K562 (cell line): Measurements from ENCODE around the gene RTL1. TPM values are rescaled to one million over a fixed set of nuclear protein-coding genes. Genes with fewer than 3 reads are reported as not detected.

Experiments
- AFF4 ChIP-seq: sonication (generic); formaldehyde crosslinking; IDR thresholded peaks from 2 replicates; pipeline ENCODE4 v1.8.0; 2023; ENCODE audit warnings: mild to moderate bottlenecking, missing genetic modification reagents
- CAMTA2 ChIP-seq: fragments of 250-450 bp; sonication (Bioruptor Pico); conservative IDR thresholded peaks from 2 replicates; pipeline ENCODE4 v1.5.1; 2022
- CREB1 ChIP-seq, 2 experiments: sonication (generic) in 1 of 2; formaldehyde crosslinking in 1 of 2; IDR thresholded peaks; 2 replicates each; pipeline versions ENCODE4 v1.6.1 to v1.8.0; 2012 to 2022; ENCODE audit warnings: inconsistent platforms in 1 of 2, mild to moderate bottlenecking in 1 of 2, missing genetic modification reagents in 1 of 2, moderate library complexity in 1 of 2
- FOXK1 ChIP-seq: sonication (generic); formaldehyde crosslinking; IDR thresholded peaks from 2 replicates; pipeline ENCODE4 v1.8.0; 2022; ENCODE audit warnings: missing genetic modification reagents, mild to moderate bottlenecking, borderline replicate concordance
- HDAC2 ChIP-seq: fragments of 450-650 bp; IDR thresholded peaks from 2 replicates; pipeline ENCODE4 v1.6.1; 2016; ENCODE audit warnings: mild to moderate bottlenecking
- HMGN3 ChIP-seq: IDR thresholded peaks from 2 replicates; pipeline ENCODE4 v1.6.1; 2011; ENCODE audit warnings: borderline replicate concordance, low read depth, mild to moderate bottlenecking, mixed read lengths, low read length; ENCODE audit not compliant: insufficient read length; ENCODE audit errors: extremely low read depth
- IRF2 ChIP-seq: sonication (generic); formaldehyde crosslinking; IDR thresholded peaks from 2 replicates; pipeline ENCODE4 v1.8.1; 2022; ENCODE audit warnings: mild to moderate bottlenecking, missing genetic modification reagents
- MEF2A ChIP-seq: IDR thresholded peaks from 2 replicates; pipeline ENCODE4 v1.6.1; 2011; ENCODE audit warnings: low read depth, mild to moderate bottlenecking, low read length, moderate library complexity; ENCODE audit not compliant: control insufficient read depth
- MNT ChIP-seq, 2 experiments: fragments of 450-650 bp; conservative IDR thresholded peaks; 2 replicates each; pipeline ENCODE4 v1.6.1; 2017; ENCODE audit warnings: mild to moderate bottlenecking in 2 of 2, moderate library complexity in 2 of 2
- NR2C1 ChIP-seq, 2 experiments: fragments of 450-650 bp; IDR thresholded peaks; 2 replicates each; pipeline ENCODE4 v1.6.1; 2017; ENCODE audit warnings: mild to moderate bottlenecking in 2 of 2, antibody characterized with exemption in 1 of 2, inconsistent platforms in 1 of 2, missing compliant biosample characterization in 1 of 2, missing genetic modification characterization in 1 of 2
- POLR3A ChIP-seq: IDR thresholded peaks from 2 replicates; pipeline ENCODE4 v1.6.1; 2011; ENCODE audit warnings: borderline replicate concordance, mild to moderate bottlenecking, moderate library complexity; ENCODE audit not compliant: insufficient read length, insufficient read depth; ENCODE audit errors: extremely low read depth
- RB1 ChIP-seq: fragments of 450-650 bp; IDR thresholded peaks from 2 replicates; pipeline ENCODE4 v1.6.1; 2017; ENCODE audit warnings: low read depth, mild to moderate bottlenecking
- SAFB2 ChIP-seq: fragments of 200-400 bp; formaldehyde crosslinking; IDR thresholded peaks from 2 replicates; pipeline ENCODE4 v1.6.1; 2018; ENCODE audit warnings: borderline replicate concordance, low read length, low read depth, moderate library complexity; ENCODE audit not compliant: severe bottlenecking
- SIN3B ChIP-seq: fragments of 450-650 bp; IDR thresholded peaks from 2 replicates; pipeline ENCODE4 v1.6.1; 2017; ENCODE audit warnings: low read depth, mild to moderate bottlenecking, moderate library complexity
- TAF7 ChIP-seq: fragments of 450-650 bp; IDR thresholded peaks from 2 replicates; pipeline ENCODE4 v1.6.1; 2016; ENCODE audit warnings: missing genetic modification characterization, missing compliant biosample characterization
- ZFPM2 ChIP-seq: fragments of 250-450 bp; sonication (Bioruptor Pico); IDR thresholded peaks from 2 replicates; pipeline ENCODE4 v1.5.1; 2022; ENCODE audit warnings: mild to moderate bottlenecking
- ZNF282 ChIP-seq: sonication (generic); formaldehyde crosslinking; IDR thresholded peaks from 2 replicates; pipeline ENCODE4 v1.8.1; 2023; ENCODE audit warnings: missing genetic modification reagents
- ZNF707 ChIP-seq: fragments of 250-450 bp; sonication (Bioruptor Pico); conservative IDR thresholded peaks from 2 replicates; pipeline ENCODE4 v1.8.0; 2022; ENCODE audit warnings: inconsistent platforms, mild to moderate bottlenecking, moderate library complexity
- ZNF717 ChIP-seq: fragments of 250-450 bp; sonication (Bioruptor Pico); IDR thresholded peaks from 2 replicates; pipeline ENCODE4 v1.5.0; 2021
- ZNF766 ChIP-seq: fragments of 200-800 bp; sonication (Bioruptor generic); conservative IDR thresholded peaks from 2 replicates; pipeline ENCODE4 v1.6.1; 2016; ENCODE audit warnings: missing genetic modification characterization, missing compliant biosample characterization
- polyA plus RNA-seq, 8 experiments: library from polyadenylated mRNA; depleted of rRNA in 4 of 8; stranded (reverse) in 5 of 8; unstranded in 3 of 8; fragments of >200 nt; fragmentation: Nextera tagmentation in 2 of 8; fragmentation: Illumina TruSeq in 1 of 8; extraction: Ambion mirVana in 2 of 8; extraction: Trizol in 1 of 8; gene quantifications; 2 replicates each; pipeline versions ENCODE4 v1.2.1 to v1.2.3, GENCODE V29; 2011 to 2014; ENCODE audit warnings: inconsistent platforms in 1 of 8, missing spikeins in 1 of 8
- total RNA-seq, 7 experiments: library from RNA; depleted of rRNA in 6 of 7; stranded (reverse); fragments of >200 nt in 6 of 7; fragmentation: Illumina TruSeq in 2 of 7; extraction: Trizol in 2 of 7; gene quantifications; 2 replicates each; pipeline versions ENCODE4 v1.2.1 to v1.2.3, GENCODE V29; 2011 to 2021; ENCODE audit warnings: low replicate concordance in 1 of 7
- TF ChIP-seq, protein P1 (sequence below): fragments of 450-650 bp; IDR thresholded peaks from one replicate; pipeline ENCODE4 v1.6.1; 2018; ENCODE audit warnings: mild to moderate bottlenecking, moderate library complexity; ENCODE audit not compliant: partially characterized antibody

Gene RTL1
- total and polyA plus RNA-seq, 9 of the 15 experiments (the other 6 are each of a cell fraction or from before 2014, with no cell fraction given): not detected

DNA sequence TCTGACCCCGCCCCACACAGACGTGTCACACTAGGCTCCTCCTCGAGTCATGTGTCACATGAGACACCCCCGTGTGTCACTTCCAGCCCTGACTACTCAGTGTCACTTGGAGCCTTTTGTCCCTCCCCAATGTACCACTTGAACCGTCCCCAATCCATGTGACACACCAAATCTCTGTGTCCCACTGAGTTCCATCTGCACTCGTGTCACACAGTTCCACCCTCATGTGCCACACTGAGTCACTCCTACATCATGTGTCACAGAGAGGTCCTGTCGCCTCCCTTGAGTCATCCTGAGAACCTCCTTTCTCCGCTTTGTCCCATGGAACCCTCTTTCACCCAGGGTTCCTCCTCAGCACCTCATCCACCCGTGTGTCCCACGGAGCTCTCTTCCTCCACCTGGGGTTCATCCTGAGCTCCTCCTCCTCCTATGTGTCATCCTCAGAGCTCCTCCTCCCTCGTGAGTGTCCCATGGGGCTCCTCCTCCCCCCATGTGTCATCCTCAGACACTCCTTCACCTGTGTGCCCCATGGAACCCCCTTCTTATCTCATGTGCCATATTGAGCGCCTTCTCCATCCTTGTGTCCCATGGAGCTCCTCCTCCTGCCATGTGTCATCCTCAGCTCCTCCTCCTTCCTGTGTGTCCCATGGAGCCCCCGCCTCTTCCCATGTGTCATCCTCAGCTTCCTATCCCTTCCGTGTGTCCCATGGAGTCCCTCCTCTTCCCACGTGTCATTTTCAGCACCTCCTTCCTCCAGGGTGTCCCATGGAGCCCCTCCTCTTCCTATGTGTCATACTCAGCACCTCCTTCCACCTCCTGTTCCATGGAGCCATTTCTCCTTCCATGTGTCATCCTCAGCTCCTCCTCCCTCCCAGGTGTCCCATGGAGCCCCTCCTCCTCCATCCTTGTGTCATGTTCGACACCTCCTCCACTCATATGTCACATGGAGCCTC lies 32.0 kb downstream of the RTL1 start (continued):
- TF ChIP-seq, protein P1, sequence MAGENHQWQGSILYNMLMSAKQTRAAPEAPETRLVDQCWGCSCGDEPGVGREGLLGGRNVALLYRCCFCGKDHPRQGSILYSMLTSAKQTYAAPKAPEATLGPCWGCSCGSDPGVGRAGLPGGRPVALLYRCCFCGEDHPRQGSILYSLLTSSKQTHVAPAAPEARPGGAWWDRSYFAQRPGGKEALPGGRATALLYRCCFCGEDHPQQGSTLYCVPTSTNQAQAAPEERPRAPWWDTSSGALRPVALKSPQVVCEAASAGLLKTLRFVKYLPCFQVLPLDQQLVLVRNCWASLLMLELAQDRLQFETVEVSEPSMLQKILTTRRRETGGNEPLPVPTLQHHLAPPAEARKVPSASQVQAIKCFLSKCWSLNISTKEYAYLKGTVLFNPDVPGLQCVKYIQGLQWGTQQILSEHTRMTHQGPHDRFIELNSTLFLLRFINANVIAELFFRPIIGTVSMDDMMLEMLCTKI: no peak
- TF ChIP-seq ZNF717 (CRISPR knock-in tag) (no peak), FOXK1 (no peak), NR2C1 (IDR thresholded peaks at IDR 0.05) (no peak), NR2C1 (tag; IDR thresholded peaks at IDR 0.05) (no peak), POLR3A (no peak), SIN3B (no peak), TAF7 (tag) (no peak), CAMTA2 (no peak), AFF4 (no peak), SAFB2 (no peak), CREB1 (IDR thresholded peaks at IDR 0.05) (no peak), CREB1 (CRISPR knock-in tag; IDR thresholded peaks at IDR 0.05) (no peak; the same call in 1 of the 2 replicates), MEF2A (no peak), ZNF707 (CRISPR knock-in tag) (no peak), ZNF282 (no peak), ZNF766 (CRISPR knock-in tag) (no peak), RB1 (no peak), MNT (conservative IDR thresholded peaks at IDR 0.05) (peak; percentile 88 to 90), ZFPM2 (no peak), IRF2 (no peak), HMGN3 (no peak), HDAC2 (peak; percentile 70; the same call in 1 of the 2 replicates)
